Panc1 (cell line): ENCODE measurements around the gene ARID4A. TPM values are rescaled to one million over a fixed set of nuclear protein-coding genes. Genes with fewer than 3 reads are reported as not detected.

Experiments
- ATAC-seq: fragments of 200-7000 bp; cut with Tn5 transposase; 2 replicates; pipeline ENCODE4 v1.9.1; 2020; ENCODE audit warnings: mild to moderate bottlenecking, moderate library complexity
- BruUV-seq: library from RNA; stranded (reverse); fragments of 400-500 nt; replicated peaks from 2 replicates; lab custom pipeline; 2021; lab: Mats Ljungman, UMichigan
- CTCF ChIA-PET: fragments of 300-600 bp; sonication (Branson Sonifier 250); formaldehyde crosslinking; loops from one replicate; lab custom pipeline; 2022; ENCODE audit warnings: antibody characterized with exemption; lab: Charles Lee
- POLR2A ChIA-PET: fragments of 300-600 bp; sonication (Branson Sonifier 250); formaldehyde crosslinking; loops from one replicate; lab custom pipeline; 2022; ENCODE audit warnings: antibody characterized with exemption; lab: Charles Lee
- DNase-seq: peaks from one replicate; pipeline ENCODE4 v3.0.0-alpha.2; 2010; ENCODE audit warnings: low read depth, low spot score
- H3K27ac ChIP-seq: 2 replicates; pipeline ENCODE4 v1.5.1; 2011; ENCODE audit warnings: mild to moderate bottlenecking, low read length, inconsistent platforms
- H3K27me3 ChIP-seq: fragments of 200-500 bp; sonication (Bioruptor generic); 2 replicates; pipeline ENCODE4 v1.6.0; 2014; ENCODE audit warnings: low read length, inconsistent platforms; ENCODE audit not compliant: control insufficient read depth, insufficient read depth
- H3K36me3 ChIP-seq: fragments of 200-500 bp; sonication (Bioruptor generic); 2 replicates; pipeline ENCODE4 v1.5.1; 2014; ENCODE audit warnings: inconsistent platforms, mild to moderate bottlenecking, low read length, moderate library complexity; ENCODE audit not compliant: control insufficient read depth, insufficient read depth
- H3K4me1 ChIP-seq: 2 replicates; pipeline ENCODE4 v1.5.1; 2011; ENCODE audit warnings: inconsistent platforms, mild to moderate bottlenecking, low read length, moderate library complexity; ENCODE audit not compliant: control insufficient read depth, insufficient read depth
- H3K4me3 ChIP-seq, 2 experiments: 2 replicates each; pipeline ENCODE4 v1.5.1; 2011 to 2012; ENCODE audit warnings: low read depth in 2 of 2, low read length in 2 of 2, mild to moderate bottlenecking in 2 of 2, inconsistent platforms in 1 of 2, moderate library complexity in 1 of 2
- H3K9me3 ChIP-seq: fragments of 200-500 bp; sonication (Bioruptor generic); 2 replicates; pipeline ENCODE4 v1.5.1; 2014; ENCODE audit warnings: low read depth, mild to moderate bottlenecking, inconsistent platforms, low read length, moderate library complexity; ENCODE audit not compliant: control insufficient read depth, insufficient read depth
- CTCF ChIP-seq: fragments of 450-650 bp; IDR thresholded peaks from 2 replicates; pipeline ENCODE4 v1.5.1; 2017; ENCODE audit warnings: mild to moderate bottlenecking
- POLR2AphosphoS5 ChIP-seq: IDR thresholded peaks from 2 replicates; pipeline ENCODE4 v1.6.1; 2012; ENCODE audit warnings: mild to moderate bottlenecking, low read depth, low read length, moderate library complexity
- SIN3A ChIP-seq: IDR thresholded peaks from 2 replicates; pipeline ENCODE4 v1.6.1; 2012; ENCODE audit warnings: low read depth, mild to moderate bottlenecking, low read length, moderate library complexity, borderline replicate concordance; ENCODE audit not compliant: insufficient read depth
- TCF7L2 ChIP-seq: IDR thresholded peaks from 2 replicates; pipeline ENCODE4 v1.6.1; 2011; ENCODE audit warnings: mild to moderate bottlenecking, low read depth, low read length, inconsistent platforms
- in situ Hi-C: cut with HindIII; loops from 2 replicates; pipeline ENCODE4 v1.10.0; 2016; ENCODE audit warnings: low sequenced_read_pairs, low pct_unique_long_range_greater_than_20kb
- intact Hi-C: fragments of 100-400 bp; cut with micrococcal nuclease; formaldehyde crosslinking; loops from one replicate; pipeline ENCODE4 v1.10.0; 2022; ENCODE audit not compliant: unreplicated experiment
- total RNA-seq: library from RNA; stranded (reverse); gene quantifications from one replicate; pipeline ENCODE4 v1.2.1, GENCODE V29; 2021; ENCODE audit not compliant: unreplicated experiment
- TF ChIP-seq, protein P1 (sequence below), 2 experiments: IDR thresholded peaks; 2 replicates each; pipeline ENCODE4 v1.6.1; 2011 to 2012; ENCODE audit warnings: low read depth in 2 of 2, control low read depth in 1 of 2, low read length in 1 of 2, mild to moderate bottlenecking in 1 of 2, moderate library complexity in 1 of 2; ENCODE audit not compliant: insufficient read depth in 1 of 2

Gene ARID4A
- total RNA-seq, 1 experiment from 2014 or later: 11.4 TPM

- Histone ChIP-seq H3K27ac (no peak overlapping the region), H3K36me3 (no peaks in the 10 kb centered on the region), H3K9me3 (no peaks in the 10 kb centered on the region), H3K4me3 (no peak overlapping the region), H3K4me1 (peaks cover 2% of the 10 kb centered on the region; the same call in 1 of the 2 replicates), H3K27me3 (no peaks in the 10 kb centered on the region)
- DNase-seq (no peak), ATAC-seq (no peak)
- in situ Hi-C loops (no loop called here), intact Hi-C loops (no loop called here)
- CTCF ChIA-PET: no interaction called here
- no TSS peak for BruUV-seq
- POLR2A ChIA-PET: no interaction called here
- TF ChIP-seq POLR2AphosphoS5 (no peak), SIN3A (no peak), CTCF (no peak), TCF7L2 (no peak)
- TF ChIP-seq, protein P1, sequence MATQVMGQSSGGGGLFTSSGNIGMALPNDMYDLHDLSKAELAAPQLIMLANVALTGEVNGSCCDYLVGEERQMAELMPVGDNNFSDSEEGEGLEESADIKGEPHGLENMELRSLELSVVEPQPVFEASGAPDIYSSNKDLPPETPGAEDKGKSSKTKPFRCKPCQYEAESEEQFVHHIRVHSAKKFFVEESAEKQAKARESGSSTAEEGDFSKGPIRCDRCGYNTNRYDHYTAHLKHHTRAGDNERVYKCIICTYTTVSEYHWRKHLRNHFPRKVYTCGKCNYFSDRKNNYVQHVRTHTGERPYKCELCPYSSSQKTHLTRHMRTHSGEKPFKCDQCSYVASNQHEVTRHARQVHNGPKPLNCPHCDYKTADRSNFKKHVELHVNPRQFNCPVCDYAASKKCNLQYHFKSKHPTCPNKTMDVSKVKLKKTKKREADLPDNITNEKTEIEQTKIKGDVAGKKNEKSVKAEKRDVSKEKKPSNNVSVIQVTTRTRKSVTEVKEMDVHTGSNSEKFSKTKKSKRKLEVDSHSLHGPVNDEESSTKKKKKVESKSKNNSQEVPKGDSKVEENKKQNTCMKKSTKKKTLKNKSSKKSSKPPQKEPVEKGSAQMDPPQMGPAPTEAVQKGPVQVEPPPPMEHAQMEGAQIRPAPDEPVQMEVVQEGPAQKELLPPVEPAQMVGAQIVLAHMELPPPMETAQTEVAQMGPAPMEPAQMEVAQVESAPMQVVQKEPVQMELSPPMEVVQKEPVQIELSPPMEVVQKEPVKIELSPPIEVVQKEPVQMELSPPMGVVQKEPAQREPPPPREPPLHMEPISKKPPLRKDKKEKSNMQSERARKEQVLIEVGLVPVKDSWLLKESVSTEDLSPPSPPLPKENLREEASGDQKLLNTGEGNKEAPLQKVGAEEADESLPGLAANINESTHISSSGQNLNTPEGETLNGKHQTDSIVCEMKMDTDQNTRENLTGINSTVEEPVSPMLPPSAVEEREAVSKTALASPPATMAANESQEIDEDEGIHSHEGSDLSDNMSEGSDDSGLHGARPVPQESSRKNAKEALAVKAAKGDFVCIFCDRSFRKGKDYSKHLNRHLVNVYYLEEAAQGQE (IDR thresholded peaks at IDR 0.05; ENCODE audit: insufficient read depth in 1 of 2, low read depth in 2 of 2, low read length in 1 of 2): no peak
Observed at GRCh38 chr14:58398495-58398894, 100.1 kb downstream of the ARID4A start.

- Histone ChIP-seq H3K36me3 (no peaks in the 10 kb centered on the region), H3K4me3 (no peak overlapping the region), H3K27me3 (no peaks in the 10 kb centered on the region), H3K27ac (no peak overlapping the region), H3K4me1 (peaks cover 2% of the 10 kb centered on the region; the same call in 1 of the 2 replicates), H3K9me3 (no peaks in the 10 kb centered on the region)
- ChIA-PET CTCF (no interaction called here), POLR2A (no interaction called here)
- TF ChIP-seq SIN3A (no peak), TCF7L2 (no peak), CTCF (no peak), POLR2AphosphoS5 (no peak)
- TF ChIP-seq, protein P1 (IDR thresholded peaks at IDR 0.05; ENCODE audit: insufficient read depth in 1 of 2, low read depth in 2 of 2, low read length in 1 of 2): no peak
- intact Hi-C loops: no loop called here
- ATAC-seq: no peak
- BruUV-seq: no TSS peak
- in situ Hi-C loops: no loop called here
- DNase-seq: no peak
Observed at GRCh38 chr14:58398895-58399294, 100.5 kb downstream of the ARID4A start.
